ENCODE data around the gene CDK11B. TPM values are rescaled to one million over a fixed set of nuclear protein-coding genes. Genes with fewer than 3 reads are reported as not detected.
"Not testable (repeated sequence)": the region's sequence is repeated elsewhere in the genome, so short reads cannot be mapped to it uniquely, and the experiment has no call there.

CDK11B gene
- polyA plus RNA-seq, 4 donors = 24.6 to 61.7 (median 45.1) TPM

DNA sequence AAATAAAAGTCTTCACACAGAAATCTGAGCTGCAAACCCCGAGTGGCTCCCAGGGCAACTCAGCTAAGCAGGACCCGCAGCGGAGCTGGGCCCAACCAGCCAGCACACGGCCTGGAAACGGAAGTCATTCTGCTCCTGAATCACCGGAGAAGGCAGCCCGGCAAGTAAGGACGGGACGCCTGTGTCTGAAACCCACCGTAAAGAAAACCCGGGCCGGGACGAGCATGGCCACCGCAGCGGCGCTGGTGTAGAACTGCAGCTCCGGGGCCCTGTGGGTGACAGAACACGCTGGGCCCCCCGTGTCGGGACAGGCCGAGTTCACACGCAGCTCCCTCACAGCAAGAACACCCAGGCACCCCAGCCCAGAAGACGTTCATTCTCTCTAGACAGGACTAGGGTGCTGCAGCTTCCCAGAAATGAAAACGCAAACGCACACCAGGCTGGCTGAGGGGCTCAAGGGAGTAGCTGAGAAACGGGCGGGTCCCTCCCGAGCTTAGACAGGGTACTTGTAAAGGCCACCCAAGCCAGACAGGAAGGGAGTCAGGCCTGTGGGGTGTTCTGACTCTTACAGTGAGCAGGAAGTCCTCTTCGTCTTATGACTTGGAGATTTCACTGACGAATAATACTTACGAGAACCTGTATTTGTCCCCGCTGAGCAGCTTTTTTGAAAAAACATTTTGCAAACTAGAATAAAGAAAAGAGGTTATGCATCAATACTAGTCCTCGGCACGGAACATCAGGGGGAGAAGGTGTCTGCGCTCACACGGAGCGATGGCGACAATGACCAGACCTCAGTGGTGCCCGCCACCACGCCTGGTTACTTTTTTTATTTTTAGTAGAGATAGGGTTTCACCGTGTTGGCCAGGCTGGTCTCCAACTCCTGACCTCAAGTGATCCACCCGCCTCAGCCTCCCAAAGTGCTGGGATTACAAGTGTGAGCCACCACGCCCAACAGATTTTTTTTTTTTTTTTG, 10.9 kb upstream of the CDK11B start:
- FAIRE-seq = no peak

DNA sequence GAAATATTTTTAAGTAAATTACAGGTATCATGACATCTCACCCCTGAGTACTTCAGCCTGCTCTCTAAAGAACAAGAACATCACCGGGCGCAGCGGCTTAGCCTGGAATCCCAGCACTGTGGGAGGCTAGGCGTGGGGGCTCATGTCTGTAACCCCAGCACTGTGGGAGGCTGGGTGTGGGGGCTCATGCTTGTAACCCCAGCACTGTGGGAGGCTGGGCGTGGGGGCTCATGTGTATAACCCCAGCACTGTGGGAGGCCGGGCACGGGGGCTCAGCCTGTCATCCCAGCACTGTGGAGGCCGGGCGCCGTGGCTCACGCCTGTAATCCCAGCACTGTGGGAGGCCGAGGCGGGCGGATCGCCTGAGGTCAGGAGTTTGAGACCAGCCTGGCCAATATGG, 7.7 kb upstream of the CDK11B start:
- WGBS, 3 donors = 93 to 97% (median 96%) methylated on average over 11 to 15 of the region's 15 CpGs
- Histone ChIP-seq H3K36me3 (ENCODE audit: control insufficient read depth in 3 of 3, insufficient read depth in 2 of 3, low read depth in 1 of 3, low read length in 3 of 3) (peaks cover 11 to 63% (median 13%) of the 10 kb centered on the region in 3 donors), H3K4me3 (ENCODE audit: low read depth in 1 of 3, low read length in 3 of 3) (no peak overlapping the region), H3K27ac (ENCODE audit: low read depth in 1 of 3, low read length in 2 of 3) (no peak overlapping the region), H3K27me3 (ENCODE audit: control insufficient read depth in 3 of 3, insufficient read depth in 3 of 3, low read length in 3 of 3) (no peaks in the 10 kb centered on the region), H3K9me3 (ENCODE audit: control insufficient read depth in 2 of 2, insufficient read depth in 1 of 2, low read depth in 1 of 2, low read length in 1 of 2) (no peaks in the 10 kb centered on the region), H3K4me1 (ENCODE audit: control insufficient read depth in 3 of 3, insufficient read depth in 2 of 3, low read depth in 1 of 3, low read length in 2 of 3) (no peaks in the 10 kb centered on the region)
- no peak for FAIRE-seq
- DNase-seq = no peak

More for the DNA sequence above, 10.9 kb upstream of the CDK11B start:
- Histone ChIP-seq H3K36me3 (ENCODE audit: control insufficient read depth in 3 of 3, insufficient read depth in 2 of 3, low read depth in 1 of 3, low read length in 3 of 3) (peaks cover 11 to 82% (median 13%) of the 10 kb centered on the region in 3 donors), H3K4me1 (ENCODE audit: control insufficient read depth in 3 of 3, insufficient read depth in 2 of 3, low read depth in 1 of 3, low read length in 2 of 3) (no peaks in the 10 kb centered on the region), H3K9me3 (ENCODE audit: control insufficient read depth in 2 of 2, insufficient read depth in 1 of 2, low read depth in 1 of 2, low read length in 1 of 2) (no peaks in the 10 kb centered on the region), H3K27me3 (ENCODE audit: control insufficient read depth in 3 of 3, insufficient read depth in 3 of 3, low read length in 3 of 3) (no peaks in the 10 kb centered on the region), H3K27ac (ENCODE audit: low read depth in 1 of 3, low read length in 2 of 3) (no peak overlapping the region), H3K4me3 (ENCODE audit: low read depth in 1 of 3, low read length in 3 of 3) (no peak overlapping the region)
- no peak for DNase-seq
- 92 to 93% (median 92%) methylated on average over 43 of the region's 43 CpGs for WGBS, 3 donors

GRCh38 chr1:1665815-1666251, 7.0 kb upstream of the CDK11B start:
- 85 to 90% (median 86%) methylated on average over 25 of the region's 25 CpGs for WGBS, 3 donors
- no peak for FAIRE-seq
- Histone ChIP-seq H3K36me3 (ENCODE audit: control insufficient read depth in 3 of 3, insufficient read depth in 2 of 3, low read depth in 1 of 3, low read length in 3 of 3) (peaks cover 11 to 56% (median 13%) of the 10 kb centered on the region in 3 donors), H3K9me3 (ENCODE audit: control insufficient read depth in 2 of 2, insufficient read depth in 1 of 2, low read depth in 1 of 2, low read length in 1 of 2) (no peaks in the 10 kb centered on the region), H3K4me3 (ENCODE audit: low read depth in 1 of 3, low read length in 3 of 3) (no peak overlapping the region), H3K27me3 (ENCODE audit: control insufficient read depth in 3 of 3, insufficient read depth in 3 of 3, low read length in 3 of 3) (no peaks in the 10 kb centered on the region), H3K27ac (ENCODE audit: low read depth in 1 of 3, low read length in 2 of 3) (no peak overlapping the region), H3K4me1 (ENCODE audit: control insufficient read depth in 3 of 3, insufficient read depth in 2 of 3, low read depth in 1 of 3, low read length in 2 of 3) (no peaks in the 10 kb centered on the region)
- DNase-seq = no peak

DNA sequence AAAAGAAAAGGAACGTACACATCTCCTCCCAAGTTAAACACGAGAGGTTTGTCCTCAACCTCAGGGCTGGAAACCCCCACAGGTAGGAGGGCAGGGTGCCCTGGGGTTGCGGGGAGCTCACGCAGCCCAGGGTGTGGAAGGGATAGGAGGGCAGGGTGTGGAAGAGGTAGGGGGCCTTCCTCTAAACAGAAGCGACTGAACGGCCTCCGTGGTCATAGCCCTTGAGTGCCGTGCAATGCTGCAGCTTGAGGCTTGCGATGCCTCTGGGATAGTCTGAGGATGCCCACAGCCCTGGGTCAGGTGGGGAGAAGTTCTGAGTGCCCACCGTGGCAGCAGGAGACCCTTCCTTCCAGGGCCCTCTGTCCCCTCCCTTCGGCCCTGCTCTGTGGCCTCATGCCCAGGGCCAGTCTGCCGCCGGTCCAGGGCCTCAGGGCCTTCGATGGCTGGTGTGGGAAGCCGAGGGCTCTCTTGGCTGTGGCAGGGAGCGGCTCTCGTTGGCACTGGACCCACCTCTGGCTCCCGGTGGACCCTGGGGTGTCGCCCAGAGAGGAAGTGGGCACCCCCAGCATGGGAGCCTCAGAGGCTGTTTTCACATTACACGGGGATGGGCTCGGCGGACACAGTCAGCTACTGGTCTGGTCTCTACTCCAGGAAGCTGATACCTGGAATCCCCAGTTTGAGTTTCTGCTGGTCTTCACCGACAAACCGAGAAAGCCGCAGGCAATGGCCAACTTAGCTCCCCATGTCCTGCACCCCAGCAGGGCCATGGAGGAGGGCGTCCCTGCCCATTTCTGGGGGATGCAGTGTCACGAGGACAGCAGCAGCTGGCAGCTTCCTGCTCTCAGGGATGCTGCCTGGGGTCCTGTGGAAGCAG, 6.4 kb upstream of the CDK11B start:
- Histone ChIP-seq H3K27me3 (ENCODE audit: control insufficient read depth in 3 of 3, insufficient read depth in 3 of 3, low read length in 3 of 3) (no peaks in the 10 kb centered on the region), H3K36me3 (ENCODE audit: control insufficient read depth in 3 of 3, insufficient read depth in 2 of 3, low read depth in 1 of 3, low read length in 3 of 3) (peaks cover 11 to 51% (median 13%) of the 10 kb centered on the region in 3 donors), H3K9me3 (ENCODE audit: control insufficient read depth in 2 of 2, insufficient read depth in 1 of 2, low read depth in 1 of 2, low read length in 1 of 2) (no peaks in the 10 kb centered on the region), H3K4me3 (ENCODE audit: low read depth in 1 of 3, low read length in 3 of 3) (no peak overlapping the region), H3K27ac (ENCODE audit: low read depth in 1 of 3, low read length in 2 of 3) (no peak overlapping the region), H3K4me1 (ENCODE audit: control insufficient read depth in 3 of 3, insufficient read depth in 2 of 3, low read depth in 1 of 3, low read length in 2 of 3) (no peaks in the 10 kb centered on the region)
- DNase-seq (no peak), FAIRE-seq (no peak)
- 90 to 93% (median 92%) methylated on average over 24 to 27 of the region's 27 CpGs for WGBS, 3 donors

DNA sequence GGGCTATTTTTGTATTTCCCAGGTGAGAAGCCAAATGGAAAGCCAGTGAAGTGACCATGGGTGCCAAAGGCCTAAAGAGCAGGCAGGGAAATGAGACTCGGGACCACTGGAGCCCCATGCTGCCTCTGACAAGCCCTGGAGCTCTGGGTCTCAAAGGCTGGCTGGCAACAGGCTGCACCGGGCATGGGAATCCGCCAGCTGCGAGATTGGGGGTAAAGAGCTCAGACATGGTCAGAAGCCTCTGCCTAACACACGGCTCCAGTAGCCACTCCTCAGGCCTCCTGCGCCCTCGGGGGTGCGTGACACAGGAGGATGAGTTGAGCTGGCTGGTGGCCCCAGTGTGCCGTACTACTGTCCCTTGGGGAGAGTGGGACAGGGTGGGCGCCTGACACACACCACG, 5.5 kb upstream of the CDK11B start:
- peaks cover 6 to 43% (median 9%) of the 10 kb centered on the region in 3 donors for H3K36me3 ChIP-seq (ENCODE audit: control insufficient read depth in 3 of 3, insufficient read depth in 2 of 3, low read depth in 1 of 3, low read length in 3 of 3)
- FAIRE-seq = not testable (repeated sequence)

DNA sequence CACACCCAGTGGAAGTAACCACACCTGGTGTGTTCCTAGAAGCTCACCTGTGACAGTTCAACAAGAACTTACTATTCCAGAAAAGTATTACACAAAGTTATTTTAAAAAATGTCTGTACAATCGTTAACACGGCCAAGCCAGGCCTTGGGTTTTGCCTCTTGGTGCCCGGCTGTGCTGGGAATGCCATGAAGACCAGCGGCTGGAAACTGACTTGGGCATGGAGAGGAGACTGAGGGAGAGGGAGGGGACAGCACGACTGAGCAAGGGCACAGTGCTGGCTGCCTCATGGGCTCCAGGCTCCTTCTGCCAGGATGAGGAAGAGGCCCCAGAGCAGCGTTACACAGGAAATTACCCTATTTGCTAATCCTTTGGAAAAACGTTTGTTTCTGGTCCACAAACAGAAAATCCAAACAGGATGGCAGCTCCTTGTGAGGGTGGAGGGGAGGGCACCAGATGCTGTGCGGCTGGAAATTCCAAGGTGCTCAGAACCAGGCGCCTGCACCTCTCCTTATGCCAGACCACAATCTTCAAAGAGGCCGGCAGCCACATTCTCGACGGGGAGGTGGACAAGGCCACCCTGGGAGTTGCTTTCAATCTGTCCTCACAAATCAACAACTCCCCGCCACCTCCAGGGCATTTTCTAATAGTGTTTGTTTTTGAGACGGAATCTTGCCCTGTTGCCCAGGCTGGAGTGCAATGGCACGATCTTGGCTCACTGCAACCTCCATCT, 4.2 kb upstream of the CDK11B start:
- H3K4me1 ChIP-seq (ENCODE audit: control insufficient read depth in 3 of 3, insufficient read depth in 2 of 3, low read depth in 1 of 3, low read length in 2 of 3); H3K9me3 ChIP-seq (ENCODE audit: control insufficient read depth in 2 of 2, insufficient read depth in 1 of 2, low read depth in 1 of 2, low read length in 1 of 2); FAIRE-seq; DNase-seq; H3K27me3 ChIP-seq (ENCODE audit: control insufficient read depth in 3 of 3, insufficient read depth in 3 of 3, low read length in 3 of 3); H3K4me3 ChIP-seq (ENCODE audit: low read depth in 1 of 3, low read length in 3 of 3): not testable (repeated sequence)
- H3K36me3 ChIP-seq (ENCODE audit: control insufficient read depth in 3 of 3, insufficient read depth in 2 of 3, low read depth in 1 of 3, low read length in 3 of 3) = peaks cover 5 to 31% (median 9%) of the 10 kb centered on the region in 3 donors
- WGBS, 3 donors = 75 to 82% (median 78%) methylated on average over 15 of the region's 15 CpGs
- H3K27ac ChIP-seq (ENCODE audit: low read depth in 1 of 3, low read length in 2 of 3) = peak overlapping the region in 1 of 3 donors; percentile 39

More for the DNA sequence above, 5.5 kb upstream of the CDK11B start:
- H3K27ac ChIP-seq (ENCODE audit: low read depth in 1 of 3, low read length in 2 of 3); H3K27me3 ChIP-seq (ENCODE audit: control insufficient read depth in 3 of 3, insufficient read depth in 3 of 3, low read length in 3 of 3); H3K9me3 ChIP-seq (ENCODE audit: control insufficient read depth in 2 of 2, insufficient read depth in 1 of 2, low read depth in 1 of 2, low read length in 1 of 2); DNase-seq; H3K4me3 ChIP-seq (ENCODE audit: low read depth in 1 of 3, low read length in 3 of 3); H3K4me1 ChIP-seq (ENCODE audit: control insufficient read depth in 3 of 3, insufficient read depth in 2 of 3, low read depth in 1 of 3, low read length in 2 of 3): not testable (repeated sequence)
- 80 to 100% (median 83%) methylated on average over 1 to 7 of the region's 11 CpGs for WGBS, 3 donors

DNA sequence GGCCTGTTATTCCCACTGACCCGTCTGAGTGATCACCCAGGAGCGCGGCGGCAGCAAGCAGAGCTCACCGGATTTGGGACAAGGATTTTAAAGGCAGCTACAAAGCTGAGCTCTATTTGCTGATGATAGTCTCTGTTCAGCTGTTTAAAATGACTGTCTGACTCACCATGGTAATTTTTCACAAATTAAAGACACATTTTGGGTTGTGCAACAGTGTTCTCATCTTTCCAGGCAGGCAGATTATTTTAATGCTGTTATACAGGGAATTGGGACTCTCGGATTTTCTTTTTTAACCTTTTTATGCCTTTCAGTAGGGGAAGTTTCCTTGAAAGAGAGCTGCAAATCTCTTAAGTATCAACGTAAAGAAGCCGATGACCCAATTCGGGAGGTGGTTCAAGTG, 3.6 kb upstream of the CDK11B start:
- H3K4me1 ChIP-seq (ENCODE audit: control insufficient read depth in 3 of 3, insufficient read depth in 2 of 3, low read depth in 1 of 3, low read length in 2 of 3); H3K27ac ChIP-seq (ENCODE audit: low read depth in 1 of 3, low read length in 2 of 3); H3K9me3 ChIP-seq (ENCODE audit: control insufficient read depth in 2 of 2, insufficient read depth in 1 of 2, low read depth in 1 of 2, low read length in 1 of 2); H3K27me3 ChIP-seq (ENCODE audit: control insufficient read depth in 3 of 3, insufficient read depth in 3 of 3, low read length in 3 of 3); FAIRE-seq; H3K4me3 ChIP-seq (ENCODE audit: low read depth in 1 of 3, low read length in 3 of 3); DNase-seq: not testable (repeated sequence)
- 67 to 82% (median 81%) methylated on average over 4 to 9 of the region's 9 CpGs for WGBS, 3 donors
- peaks cover 5 to 29% (median 9%) of the 10 kb centered on the region in 3 donors for H3K36me3 ChIP-seq (ENCODE audit: control insufficient read depth in 3 of 3, insufficient read depth in 2 of 3, low read depth in 1 of 3, low read length in 3 of 3)

Data from small intestine (tissue), 7 donors.